Stomach (tissue), 4 donors: ENCODE results near the gene APOLD1.

ENCODE experiments used
- EP300 ChIP-seq: sonication (generic); formaldehyde crosslinking; IDR thresholded peaks from one replicate; pipeline ENCODE4 v1.6.1; 2017; ENCODE audit warnings: antibody characterized with exemption
- POLR2A ChIP-seq, 4 donors: fragments of 450-650 bp; IDR thresholded peaks; one replicate each; pipeline ENCODE4 v1.6.1; 2016; ENCODE audit warnings: antibody characterized with exemption in 4 of 4, control low read depth in 2 of 4, mild to moderate bottlenecking in 1 of 4, moderate library complexity in 1 of 4
- TF ChIP-seq, protein P1 (sequence below), 7 experiments: fragments of 450-650 bp in 4 of 7; fragments of 200-600 bp in 3 of 7; sonication (generic) in 3 of 7; IDR thresholded peaks; one replicate each; pipeline ENCODE4 v1.5.1; 2016 to 2019; ENCODE audit warnings: antibody characterized with exemption in 7 of 7, control low read depth in 2 of 7, mild to moderate bottlenecking in 1 of 7

- TF ChIP-seq, protein P1, sequence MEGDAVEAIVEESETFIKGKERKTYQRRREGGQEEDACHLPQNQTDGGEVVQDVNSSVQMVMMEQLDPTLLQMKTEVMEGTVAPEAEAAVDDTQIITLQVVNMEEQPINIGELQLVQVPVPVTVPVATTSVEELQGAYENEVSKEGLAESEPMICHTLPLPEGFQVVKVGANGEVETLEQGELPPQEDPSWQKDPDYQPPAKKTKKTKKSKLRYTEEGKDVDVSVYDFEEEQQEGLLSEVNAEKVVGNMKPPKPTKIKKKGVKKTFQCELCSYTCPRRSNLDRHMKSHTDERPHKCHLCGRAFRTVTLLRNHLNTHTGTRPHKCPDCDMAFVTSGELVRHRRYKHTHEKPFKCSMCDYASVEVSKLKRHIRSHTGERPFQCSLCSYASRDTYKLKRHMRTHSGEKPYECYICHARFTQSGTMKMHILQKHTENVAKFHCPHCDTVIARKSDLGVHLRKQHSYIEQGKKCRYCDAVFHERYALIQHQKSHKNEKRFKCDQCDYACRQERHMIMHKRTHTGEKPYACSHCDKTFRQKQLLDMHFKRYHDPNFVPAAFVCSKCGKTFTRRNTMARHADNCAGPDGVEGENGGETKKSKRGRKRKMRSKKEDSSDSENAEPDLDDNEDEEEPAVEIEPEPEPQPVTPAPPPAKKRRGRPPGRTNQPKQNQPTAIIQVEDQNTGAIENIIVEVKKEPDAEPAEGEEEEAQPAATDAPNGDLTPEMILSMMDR (IDR thresholded peaks at IDR 0.05), result peak in 2 of 7 experiments; percentile 8 to 17
- TF ChIP-seq POLR2A (IDR thresholded peaks at IDR 0.05) (no peak), EP300 (no peak)
These were observed 1.5 kb downstream of the APOLD1 start for GRCh38 chr12:12786706-12787601.
